HepG2 (cell line): ENCODE data around the gene TRMT1L. TPM values are rescaled to one million over a fixed set of nuclear protein-coding genes. Genes with fewer than 3 reads are reported as not detected.

Experiments used
- ARNT ChIP-seq: fragments of 450-650 bp; IDR thresholded peaks from 2 replicates; pipeline ENCODE4 v1.6.1; 2017
- FIP1L1 ChIP-seq: fragments of 200-400 bp; formaldehyde crosslinking; IDR thresholded peaks from 2 replicates; pipeline ENCODE4 v1.6.1; 2018; ENCODE audit warnings: low read depth, mild to moderate bottlenecking, low read length, moderate library complexity, borderline replicate concordance; ENCODE audit not compliant: insufficient read depth
- FOXO1 ChIP-seq: sonication (generic); formaldehyde crosslinking; IDR thresholded peaks from 2 replicates; pipeline ENCODE4 v1.4.0; 2020; ENCODE audit warnings: missing genetic modification reagents
- HOXA3 ChIP-seq: sonication (generic); formaldehyde crosslinking; IDR thresholded peaks from 2 replicates; pipeline ENCODE4 v1.5.0; 2020; ENCODE audit warnings: missing genetic modification reagents
- HOXA9 ChIP-seq: sonication (generic); formaldehyde crosslinking; IDR thresholded peaks from 2 replicates; pipeline ENCODE4 v1.8.1; 2022; ENCODE audit warnings: missing genetic modification reagents, mild to moderate bottlenecking, moderate library complexity, borderline replicate concordance
- ISL2 ChIP-seq: sonication (generic); formaldehyde crosslinking; IDR thresholded peaks from 2 replicates; pipeline ENCODE4 v1.5.0; 2020; ENCODE audit warnings: missing genetic modification reagents
- MAFF ChIP-seq: IDR thresholded peaks from 2 replicates; pipeline ENCODE4 v1.6.1; 2011; ENCODE audit warnings: low read depth, low read length, improper control_type of control experiment
- NFIB ChIP-seq: sonication (generic); formaldehyde crosslinking; IDR thresholded peaks from 2 replicates; pipeline ENCODE4 v1.9.0; 2021; ENCODE audit warnings: missing genetic modification reagents, mild to moderate bottlenecking, borderline replicate concordance
- NKX3-1 ChIP-seq: sonication (generic); formaldehyde crosslinking; IDR thresholded peaks from 2 replicates; pipeline ENCODE4 v1.5.0; 2020; ENCODE audit warnings: missing genetic modification reagents
- RCOR2 ChIP-seq: IDR thresholded peaks from 2 replicates; pipeline ENCODE4 v1.6.1; 2016; ENCODE audit warnings: missing biosample characterization, missing genetic modification reagents
- RFX3 ChIP-seq: IDR thresholded peaks from 2 replicates; pipeline ENCODE4 v1.6.1; 2016; ENCODE audit warnings: missing biosample characterization, missing genetic modification reagents
- SPEN ChIP-seq: sonication (generic); formaldehyde crosslinking; IDR thresholded peaks from 2 replicates; pipeline ENCODE4 v1.5.1; 2020; ENCODE audit warnings: low read depth, mild to moderate bottlenecking, missing genetic modification reagents
- TBP ChIP-seq: sonication (generic); formaldehyde crosslinking; IDR thresholded peaks from 2 replicates; pipeline ENCODE4 v1.5.0; 2020; ENCODE audit warnings: missing genetic modification reagents
- ZBTB7A ChIP-seq: sonication (generic); formaldehyde crosslinking; IDR thresholded peaks from 2 replicates; pipeline ENCODE4 v1.8.0; 2022; ENCODE audit warnings: mild to moderate bottlenecking, missing genetic modification reagents
- ZNF446 ChIP-seq: sonication (generic); formaldehyde crosslinking; IDR thresholded peaks from 2 replicates; pipeline ENCODE4 v1.5.0; 2020; ENCODE audit warnings: mild to moderate bottlenecking, missing genetic modification reagents
- ZNF563 ChIP-seq: sonication (generic); formaldehyde crosslinking; IDR thresholded peaks from 2 replicates; pipeline ENCODE4 v1.8.0; 2022; ENCODE audit warnings: mild to moderate bottlenecking, moderate library complexity, missing genetic modification reagents
- polyA plus RNA-seq, 8 experiments: library from polyadenylated mRNA; depleted of rRNA in 3 of 8; stranded (reverse) in 7 of 8; unstranded in 1 of 8; fragments of >200 nt; fragmentation: Illumina TruSeq in 4 of 8; extraction: Trizol in 4 of 8; gene quantifications; 2 replicates each; pipeline versions ENCODE4 v1.2.1 to v1.2.3, GENCODE V29; 2011 to 2016; ENCODE audit warnings: low read depth in 4 of 8, missing spikeins in 1 of 8, mixed read lengths in 1 of 8; ENCODE audit not compliant: insufficient read depth in 1 of 8
- total RNA-seq, 5 experiments: library from RNA; depleted of rRNA; stranded (reverse); fragments of >200 nt; fragmentation: Illumina TruSeq; extraction: Trizol; gene quantifications; 2 replicates each; pipeline ENCODE4 v1.2.3, GENCODE V29; 2016; ENCODE audit warnings: low read depth in 1 of 5
- TF ChIP-seq, protein P1 (sequence below): sonication (generic); formaldehyde crosslinking; IDR thresholded peaks from 2 replicates; pipeline ENCODE4 v1.4.0; 2020; ENCODE audit warnings: missing genetic modification reagents
- TF ChIP-seq, protein P2 (sequence below): sonication (generic); formaldehyde crosslinking; IDR thresholded peaks from 2 replicates; pipeline ENCODE4 v1.8.1; 2023; ENCODE audit warnings: missing genetic modification reagents, mild to moderate bottlenecking, borderline replicate concordance
- TF ChIP-seq, protein P3 (sequence below): sonication (generic); formaldehyde crosslinking; IDR thresholded peaks from 2 replicates; pipeline ENCODE4 v1.8.0; 2022; ENCODE audit warnings: mild to moderate bottlenecking, missing genetic modification reagents, moderate library complexity
- TF ChIP-seq, protein P4 (sequence below): sonication (generic); formaldehyde crosslinking; IDR thresholded peaks from 2 replicates; pipeline ENCODE4 v1.4.0; 2020; ENCODE audit warnings: missing genetic modification reagents, borderline replicate concordance
- TF ChIP-seq, protein P5 (sequence below): IDR thresholded peaks from 2 replicates; pipeline ENCODE4 v1.6.1; 2016
- TF ChIP-seq, protein P6 (sequence below): sonication (generic); formaldehyde crosslinking; conservative IDR thresholded peaks from 2 replicates; pipeline ENCODE4 v1.5.0; 2020; ENCODE audit warnings: missing genetic modification reagents

The TRMT1L gene
- total and polyA plus RNA-seq, 2 of the 13 experiments (the other 11 are each of a cell fraction or from before 2014, with no cell fraction given), result 17.9 to 19.2 TPM

DNA sequence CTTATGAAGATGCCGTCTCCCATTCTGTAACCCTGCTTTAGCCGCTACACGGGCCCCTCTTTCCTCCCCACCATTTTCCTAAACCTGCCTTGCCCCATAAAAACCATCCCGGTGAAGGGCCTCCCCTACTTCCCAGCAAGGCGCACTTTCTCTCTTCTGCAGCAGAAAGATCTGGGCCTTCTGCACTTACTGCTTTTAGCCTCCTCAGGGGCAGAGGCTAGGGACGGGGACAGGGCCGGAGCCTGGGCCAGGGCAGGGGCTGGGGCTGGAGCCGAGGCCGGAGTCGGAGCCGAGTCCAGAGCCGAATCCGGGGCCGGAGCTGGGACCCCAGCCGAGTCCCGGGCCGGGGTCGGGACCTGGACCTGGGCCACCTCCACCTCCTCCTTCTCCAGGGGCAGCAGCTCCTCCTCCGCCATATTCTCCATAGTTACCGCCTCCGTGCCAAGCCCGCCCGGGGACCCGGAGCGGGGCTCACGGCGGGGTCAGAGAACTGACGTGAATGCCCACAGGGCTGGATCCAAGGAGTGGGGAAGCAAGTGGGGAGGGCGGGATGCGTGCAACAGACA is 382 bp downstream of the TRMT1L start (continued):
- TF ChIP-seq SPEN (CRISPR knock-in tag), result no peak; the same call in 1 of the 2 replicates
- no peak; the same call in 1 of the 2 replicates for TF ChIP-seq ISL2 (CRISPR knock-in tag)
- TF ChIP-seq ZNF563 (CRISPR knock-in tag), result 0 out of 2 replicates have a peak, but pooled peaks have one; percentile 13
- TF ChIP-seq RCOR2 (CRISPR knock-in tag), result no peak
- TF ChIP-seq, protein P1, sequence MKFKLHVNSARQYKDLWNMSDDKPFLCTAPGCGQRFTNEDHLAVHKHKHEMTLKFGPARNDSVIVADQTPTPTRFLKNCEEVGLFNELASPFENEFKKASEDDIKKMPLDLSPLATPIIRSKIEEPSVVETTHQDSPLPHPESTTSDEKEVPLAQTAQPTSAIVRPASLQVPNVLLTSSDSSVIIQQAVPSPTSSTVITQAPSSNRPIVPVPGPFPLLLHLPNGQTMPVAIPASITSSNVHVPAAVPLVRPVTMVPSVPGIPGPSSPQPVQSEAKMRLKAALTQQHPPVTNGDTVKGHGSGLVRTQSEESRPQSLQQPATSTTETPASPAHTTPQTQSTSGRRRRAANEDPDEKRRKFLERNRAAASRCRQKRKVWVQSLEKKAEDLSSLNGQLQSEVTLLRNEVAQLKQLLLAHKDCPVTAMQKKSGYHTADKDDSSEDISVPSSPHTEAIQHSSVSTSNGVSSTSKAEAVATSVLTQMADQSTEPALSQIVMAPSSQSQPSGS (CRISPR knock-in tag), result no peak
- TF ChIP-seq, protein P2, sequence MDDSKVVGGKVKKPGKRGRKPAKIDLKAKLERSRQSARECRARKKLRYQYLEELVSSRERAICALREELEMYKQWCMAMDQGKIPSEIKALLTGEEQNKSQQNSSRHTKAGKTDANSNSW, result no peak; the same call in 1 of the 2 replicates
- TF ChIP-seq ZBTB7A (CRISPR knock-in tag), result no peak
- TF ChIP-seq ARNT, result no peak
- no peak for TF ChIP-seq ZNF446 (CRISPR knock-in tag)
- TF ChIP-seq TBP, result no peak
- no peak for TF ChIP-seq HOXA9 (CRISPR knock-in tag)
- TF ChIP-seq, protein P3, sequence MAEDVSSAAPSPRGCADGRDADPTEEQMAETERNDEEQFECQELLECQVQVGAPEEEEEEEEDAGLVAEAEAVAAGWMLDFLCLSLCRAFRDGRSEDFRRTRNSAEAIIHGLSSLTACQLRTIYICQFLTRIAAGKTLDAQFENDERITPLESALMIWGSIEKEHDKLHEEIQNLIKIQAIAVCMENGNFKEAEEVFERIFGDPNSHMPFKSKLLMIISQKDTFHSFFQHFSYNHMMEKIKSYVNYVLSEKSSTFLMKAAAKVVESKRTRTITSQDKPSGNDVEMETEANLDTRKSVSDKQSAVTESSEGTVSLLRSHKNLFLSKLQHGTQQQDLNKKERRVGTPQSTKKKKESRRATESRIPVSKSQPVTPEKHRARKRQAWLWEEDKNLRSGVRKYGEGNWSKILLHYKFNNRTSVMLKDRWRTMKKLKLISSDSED (CRISPR knock-in tag), result no peak
- TF ChIP-seq, protein P4, sequence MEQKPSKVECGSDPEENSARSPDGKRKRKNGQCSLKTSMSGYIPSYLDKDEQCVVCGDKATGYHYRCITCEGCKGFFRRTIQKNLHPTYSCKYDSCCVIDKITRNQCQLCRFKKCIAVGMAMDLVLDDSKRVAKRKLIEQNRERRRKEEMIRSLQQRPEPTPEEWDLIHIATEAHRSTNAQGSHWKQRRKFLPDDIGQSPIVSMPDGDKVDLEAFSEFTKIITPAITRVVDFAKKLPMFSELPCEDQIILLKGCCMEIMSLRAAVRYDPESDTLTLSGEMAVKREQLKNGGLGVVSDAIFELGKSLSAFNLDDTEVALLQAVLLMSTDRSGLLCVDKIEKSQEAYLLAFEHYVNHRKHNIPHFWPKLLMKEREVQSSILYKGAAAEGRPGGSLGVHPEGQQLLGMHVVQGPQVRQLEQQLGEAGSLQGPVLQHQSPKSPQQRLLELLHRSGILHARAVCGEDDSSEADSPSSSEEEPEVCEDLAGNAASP (CRISPR knock-in tag), result no peak
- TF ChIP-seq, protein P5, sequence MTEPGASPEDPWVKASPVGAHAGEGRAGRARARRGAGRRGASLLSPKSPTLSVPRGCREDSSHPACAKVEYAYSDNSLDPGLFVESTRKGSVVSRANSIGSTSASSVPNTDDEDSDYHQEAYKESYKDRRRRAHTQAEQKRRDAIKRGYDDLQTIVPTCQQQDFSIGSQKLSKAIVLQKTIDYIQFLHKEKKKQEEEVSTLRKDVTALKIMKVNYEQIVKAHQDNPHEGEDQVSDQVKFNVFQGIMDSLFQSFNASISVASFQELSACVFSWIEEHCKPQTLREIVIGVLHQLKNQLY, result no peak
- no peak for TF ChIP-seq NFIB (CRISPR knock-in tag)
- no peak for TF ChIP-seq FIP1L1
- no peak for TF ChIP-seq FOXO1 (CRISPR knock-in tag)
- TF ChIP-seq HOXA3 (CRISPR knock-in tag), result no peak
- peak; percentile 28; the same call in 1 of the 2 replicates for TF ChIP-seq NKX3-1
- TF ChIP-seq, protein P6, sequence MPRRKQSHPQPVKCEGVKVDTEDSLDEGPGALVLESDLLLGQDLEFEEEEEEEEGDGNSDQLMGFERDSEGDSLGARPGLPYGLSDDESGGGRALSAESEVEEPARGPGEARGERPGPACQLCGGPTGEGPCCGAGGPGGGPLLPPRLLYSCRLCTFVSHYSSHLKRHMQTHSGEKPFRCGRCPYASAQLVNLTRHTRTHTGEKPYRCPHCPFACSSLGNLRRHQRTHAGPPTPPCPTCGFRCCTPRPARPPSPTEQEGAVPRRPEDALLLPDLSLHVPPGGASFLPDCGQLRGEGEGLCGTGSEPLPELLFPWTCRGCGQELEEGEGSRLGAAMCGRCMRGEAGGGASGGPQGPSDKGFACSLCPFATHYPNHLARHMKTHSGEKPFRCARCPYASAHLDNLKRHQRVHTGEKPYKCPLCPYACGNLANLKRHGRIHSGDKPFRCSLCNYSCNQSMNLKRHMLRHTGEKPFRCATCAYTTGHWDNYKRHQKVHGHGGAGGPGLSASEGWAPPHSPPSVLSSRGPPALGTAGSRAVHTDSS (CRISPR knock-in tag), result no peak
- no peak for TF ChIP-seq RFX3 (CRISPR knock-in tag)
- TF ChIP-seq MAFF, result no peak
